ENCODE data around the gene RNU7-1. TPM values are rescaled to one million over a fixed set of nuclear protein-coding genes. Genes with fewer than 3 reads are reported as not detected.

Gene RNU7-1
- total RNA-seq, 1 donor from 2014 or later = not detected

DNA sequence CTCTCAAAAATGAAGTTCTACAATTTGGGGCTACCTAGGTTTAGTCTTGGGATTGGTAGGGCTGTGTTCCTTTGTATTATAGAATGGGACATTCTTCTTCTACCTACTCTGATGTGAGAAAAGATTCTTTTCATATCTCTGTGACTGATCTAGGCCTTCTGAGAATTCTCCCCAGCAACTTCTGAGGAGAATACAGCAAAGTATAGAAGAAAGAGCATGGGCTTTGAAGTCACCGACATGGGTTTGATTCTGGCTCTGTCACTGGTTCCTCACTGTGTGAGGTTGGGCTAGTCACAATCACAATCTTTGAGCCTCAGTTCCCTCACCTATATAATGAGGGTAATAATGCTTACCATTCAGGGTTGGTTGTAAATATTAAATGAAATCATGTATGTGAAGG is 10.8 kb upstream of the RNU7-1 start:
- Mint-ChIP-seq H3K27ac (peak overlapping the region; percentile 36), H3K27me3 (no peaks in the 10 kb centered on the region), H3K36me3 (ENCODE audit: insufficient read depth) (peaks cover 29% of the 10 kb centered on the region), H3K4me3 (ENCODE audit: low read depth) (no peak overlapping the region), H3K4me1 (ENCODE audit: low read depth) (peaks cover 38% of the 10 kb centered on the region), H3K9me3 (ENCODE audit: low read depth) (no peaks in the 10 kb centered on the region)
- DNase-seq (ENCODE audit: low spot score, unreplicated experiment) = no peak
- TF ChIP-seq, protein P1, sequence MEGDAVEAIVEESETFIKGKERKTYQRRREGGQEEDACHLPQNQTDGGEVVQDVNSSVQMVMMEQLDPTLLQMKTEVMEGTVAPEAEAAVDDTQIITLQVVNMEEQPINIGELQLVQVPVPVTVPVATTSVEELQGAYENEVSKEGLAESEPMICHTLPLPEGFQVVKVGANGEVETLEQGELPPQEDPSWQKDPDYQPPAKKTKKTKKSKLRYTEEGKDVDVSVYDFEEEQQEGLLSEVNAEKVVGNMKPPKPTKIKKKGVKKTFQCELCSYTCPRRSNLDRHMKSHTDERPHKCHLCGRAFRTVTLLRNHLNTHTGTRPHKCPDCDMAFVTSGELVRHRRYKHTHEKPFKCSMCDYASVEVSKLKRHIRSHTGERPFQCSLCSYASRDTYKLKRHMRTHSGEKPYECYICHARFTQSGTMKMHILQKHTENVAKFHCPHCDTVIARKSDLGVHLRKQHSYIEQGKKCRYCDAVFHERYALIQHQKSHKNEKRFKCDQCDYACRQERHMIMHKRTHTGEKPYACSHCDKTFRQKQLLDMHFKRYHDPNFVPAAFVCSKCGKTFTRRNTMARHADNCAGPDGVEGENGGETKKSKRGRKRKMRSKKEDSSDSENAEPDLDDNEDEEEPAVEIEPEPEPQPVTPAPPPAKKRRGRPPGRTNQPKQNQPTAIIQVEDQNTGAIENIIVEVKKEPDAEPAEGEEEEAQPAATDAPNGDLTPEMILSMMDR (IDR thresholded peaks at IDR 0.05; ENCODE audit: unreplicated experiment) = no peak

DNA sequence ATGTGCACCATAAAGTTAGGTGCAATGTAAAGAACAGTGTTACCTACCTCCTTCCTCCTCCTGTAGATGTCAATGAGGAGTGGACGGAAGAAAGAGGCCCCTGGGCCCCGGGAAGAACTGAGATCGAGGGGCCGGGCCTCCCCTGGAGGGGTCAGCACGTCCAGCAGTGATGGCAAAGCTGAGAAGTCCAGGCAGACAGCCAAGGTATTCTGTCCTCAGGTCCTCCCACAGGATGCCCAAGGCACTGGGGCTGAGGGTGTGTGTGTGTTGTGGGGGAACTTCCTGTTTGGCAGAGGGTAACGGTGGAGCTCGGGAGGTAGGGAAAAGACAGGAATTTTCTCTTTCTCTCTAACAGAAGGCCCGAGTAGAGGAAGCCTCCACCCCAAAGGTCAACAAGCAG is 9.5 kb upstream of the RNU7-1 start:
- H3K27ac Mint-ChIP-seq = no peak overlapping the region
- peaks cover 32% of the 10 kb centered on the region for H3K36me3 Mint-ChIP-seq (ENCODE audit: insufficient read depth)

DNA sequence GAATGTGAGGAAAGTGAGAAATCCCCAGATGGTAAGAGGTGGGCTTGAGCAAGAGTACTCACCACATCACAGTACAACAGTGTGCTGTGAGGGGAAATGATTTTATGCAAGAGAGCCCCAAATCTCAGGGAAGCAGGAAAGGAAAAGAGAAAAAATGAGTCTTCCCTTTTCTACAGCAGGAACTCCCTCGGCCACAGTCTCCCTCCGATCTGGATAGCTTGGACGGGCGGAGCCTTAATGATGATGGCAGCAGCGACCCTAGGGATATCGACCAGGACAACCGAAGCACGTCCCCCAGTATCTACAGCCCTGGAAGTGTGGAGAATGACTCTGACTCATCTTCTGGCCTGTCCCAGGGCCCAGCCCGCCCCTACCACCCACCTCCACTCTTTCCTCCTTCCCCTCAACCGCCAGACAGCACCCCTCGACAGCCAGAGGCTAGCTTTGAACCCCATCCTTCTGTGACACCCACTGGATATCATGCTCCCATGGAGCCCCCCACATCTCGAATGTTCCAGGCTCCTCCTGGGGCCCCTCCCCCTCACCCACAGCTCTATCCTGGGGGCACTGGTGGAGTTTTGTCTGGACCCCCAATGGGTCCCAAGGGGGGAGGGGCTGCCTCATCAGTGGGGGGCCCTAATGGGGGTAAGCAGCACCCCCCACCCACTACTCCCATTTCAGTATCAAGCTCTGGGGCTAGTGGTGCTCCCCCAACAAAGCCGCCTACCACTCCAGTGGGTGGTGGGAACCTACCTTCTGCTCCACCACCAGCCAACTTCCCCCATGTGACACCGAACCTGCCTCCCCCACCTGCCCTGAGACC is 8.0 kb upstream of the RNU7-1 start:
- no peak for DNase-seq (ENCODE audit: low spot score, unreplicated experiment)
- peaks cover 24% of the 10 kb centered on the region for H3K4me1 Mint-ChIP-seq (ENCODE audit: low read depth)
- H3K27ac Mint-ChIP-seq = peak overlapping the region; percentile 14
- H3K9me3 Mint-ChIP-seq (ENCODE audit: low read depth) = no peaks in the 10 kb centered on the region
- TF ChIP-seq, protein P1 (IDR thresholded peaks at IDR 0.05; ENCODE audit: unreplicated experiment) = no peak
- no peak overlapping the region for H3K4me3 Mint-ChIP-seq (ENCODE audit: low read depth)
- peaks cover 42% of the 10 kb centered on the region for H3K36me3 Mint-ChIP-seq (ENCODE audit: insufficient read depth)
- H3K27me3 Mint-ChIP-seq = no peaks in the 10 kb centered on the region

More for the DNA sequence above, 9.5 kb upstream of the RNU7-1 start:
- no peaks in the 10 kb centered on the region for H3K9me3 Mint-ChIP-seq (ENCODE audit: low read depth)
- TF ChIP-seq, protein P1 (IDR thresholded peaks at IDR 0.05; ENCODE audit: unreplicated experiment) = no peak
- H3K4me3 Mint-ChIP-seq (ENCODE audit: low read depth) = no peak overlapping the region
- H3K27me3 Mint-ChIP-seq = no peaks in the 10 kb centered on the region
- H3K4me1 Mint-ChIP-seq (ENCODE audit: low read depth) = peaks cover 36% of the 10 kb centered on the region
- no peak for DNase-seq (ENCODE audit: low spot score, unreplicated experiment)

DNA sequence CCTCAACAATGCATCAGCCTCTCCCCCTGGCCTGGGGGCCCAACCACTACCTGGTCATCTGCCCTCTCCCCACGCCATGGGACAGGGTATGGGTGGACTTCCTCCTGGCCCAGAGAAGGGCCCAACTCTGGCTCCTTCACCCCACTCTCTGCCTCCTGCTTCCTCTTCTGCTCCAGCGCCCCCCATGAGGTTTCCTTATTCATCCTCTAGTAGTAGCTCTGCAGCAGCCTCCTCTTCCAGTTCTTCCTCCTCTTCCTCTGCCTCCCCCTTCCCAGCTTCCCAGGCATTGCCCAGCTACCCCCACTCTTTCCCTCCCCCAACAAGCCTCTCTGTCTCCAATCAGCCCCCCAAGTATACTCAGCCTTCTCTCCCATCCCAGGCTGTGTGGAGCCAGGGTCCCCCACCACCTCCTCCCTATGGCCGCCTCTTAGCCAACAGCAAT is 7.4 kb upstream of the RNU7-1 start:
- no peak for DNase-seq (ENCODE audit: low spot score, unreplicated experiment)
- Mint-ChIP-seq H3K27ac (peak overlapping the region; percentile 78), H3K27me3 (no peaks in the 10 kb centered on the region), H3K36me3 (ENCODE audit: insufficient read depth) (peaks cover 45% of the 10 kb centered on the region), H3K4me3 (ENCODE audit: low read depth) (peak overlapping the region; percentile 75), H3K4me1 (ENCODE audit: low read depth) (peaks cover 20% of the 10 kb centered on the region), H3K9me3 (ENCODE audit: low read depth) (no peaks in the 10 kb centered on the region)
- TF ChIP-seq, protein P1 (IDR thresholded peaks at IDR 0.05; ENCODE audit: unreplicated experiment) = no peak

DNA sequence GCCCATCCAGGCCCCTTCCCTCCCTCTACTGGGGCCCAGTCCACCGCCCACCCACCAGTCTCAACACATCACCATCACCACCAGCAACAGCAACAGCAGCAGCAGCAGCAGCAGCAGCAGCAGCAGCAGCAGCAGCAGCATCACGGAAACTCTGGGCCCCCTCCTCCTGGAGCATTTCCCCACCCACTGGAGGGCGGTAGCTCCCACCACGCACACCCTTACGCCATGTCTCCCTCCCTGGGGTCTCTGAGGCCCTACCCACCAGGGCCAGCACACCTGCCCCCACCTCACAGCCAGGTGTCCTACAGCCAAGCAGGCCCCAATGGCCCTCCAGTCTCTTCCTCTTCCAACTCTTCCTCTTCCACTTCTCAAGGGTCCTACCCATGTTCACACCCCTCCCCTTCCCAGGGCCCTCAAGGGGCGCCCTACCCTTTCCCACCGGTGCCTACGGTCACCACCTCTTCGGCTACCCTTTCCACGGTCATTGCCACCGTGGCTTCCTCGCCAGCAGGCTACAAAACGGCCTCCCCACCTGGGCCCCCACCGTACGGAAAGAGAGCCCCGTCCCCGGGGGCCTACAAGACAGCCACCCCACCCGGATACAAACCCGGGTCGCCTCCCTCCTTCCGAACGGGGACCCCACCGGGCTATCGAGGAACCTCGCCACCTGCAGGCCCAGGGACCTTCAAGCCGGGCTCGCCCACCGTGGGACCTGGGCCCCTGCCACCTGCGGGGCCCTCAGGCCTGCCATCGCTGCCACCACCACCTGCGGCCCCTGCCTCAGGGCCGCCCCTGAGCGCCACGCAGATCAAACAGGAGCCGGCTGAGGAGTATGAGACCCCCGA is 6.8 kb upstream of the RNU7-1 start:
- Mint-ChIP-seq H3K4me3 (ENCODE audit: low read depth) (peak overlapping the region; percentile 75), H3K27me3 (no peaks in the 10 kb centered on the region), H3K27ac (peak overlapping the region; percentile 78), H3K4me1 (ENCODE audit: low read depth) (peaks cover 20% of the 10 kb centered on the region), H3K9me3 (ENCODE audit: low read depth) (no peaks in the 10 kb centered on the region), H3K36me3 (ENCODE audit: insufficient read depth) (peaks cover 48% of the 10 kb centered on the region)
- DNase-seq (ENCODE audit: low spot score, unreplicated experiment) = no peak
- TF ChIP-seq, protein P1 (IDR thresholded peaks at IDR 0.05; ENCODE audit: unreplicated experiment) = no peak

All from progenitor cell of endocrine pancreas (in vitro differentiated cells).